ENCODE measurements around the gene ZNF292.
"Not testable (repeated sequence)": the region's sequence is repeated elsewhere in the genome, so short reads cannot be mapped to it uniquely, and the experiment has no call there.

Gene ZNF292

GRCh38 chr6:87139927-87140326 is 15.4 kb upstream of the ZNF292 start:
- not testable (repeated sequence) for H3K36me3 ChIP-seq (ENCODE audit: control insufficient read depth, insufficient read depth, low read length); H3K4me3 ChIP-seq (ENCODE audit: low read length); H3K9ac ChIP-seq (ENCODE audit: low read length); H3K27me3 ChIP-seq (ENCODE audit: control insufficient read depth, insufficient read depth, low read length); H3K4me1 ChIP-seq (ENCODE audit: control insufficient read depth, insufficient read depth, low read length); H3K9me3 ChIP-seq (ENCODE audit: control insufficient read depth, low read length)

GRCh38 chr6:87146363-87146762 is 9.0 kb upstream of the ZNF292 start:
- Histone ChIP-seq H3K9ac (ENCODE audit: low read length) (no peak overlapping the region), H3K36me3 (ENCODE audit: control insufficient read depth, insufficient read depth, low read length) (no peaks in the 10 kb centered on the region), H3K9me3 (ENCODE audit: control insufficient read depth, low read length) (no peaks in the 10 kb centered on the region), H3K4me3 (ENCODE audit: low read length) (no peak overlapping the region), H3K4me1 (ENCODE audit: control insufficient read depth, insufficient read depth, low read length) (no peaks in the 10 kb centered on the region), H3K27me3 (ENCODE audit: control insufficient read depth, insufficient read depth, low read length) (no peaks in the 10 kb centered on the region)

- no peaks in the 10 kb centered on the region for H3K9me3 ChIP-seq (ENCODE audit: control insufficient read depth, low read length)
- peaks cover 4% of the 10 kb centered on the region for H3K4me1 ChIP-seq (ENCODE audit: control insufficient read depth, insufficient read depth, low read length)
- no peak overlapping the region for H3K4me3 ChIP-seq (ENCODE audit: low read length)
- no peaks in the 10 kb centered on the region for H3K36me3 ChIP-seq (ENCODE audit: control insufficient read depth, insufficient read depth, low read length)
- H3K27me3 ChIP-seq (ENCODE audit: control insufficient read depth, insufficient read depth, low read length), result no peaks in the 10 kb centered on the region
- H3K9ac ChIP-seq (ENCODE audit: low read length), result no peak overlapping the region
These were observed 5.0 kb upstream of the ZNF292 start for GRCh38 chr6:87150406-87150805.

GRCh38 chr6:87151471-87151780 is 3.9 kb upstream of the ZNF292 start:
- H3K27me3 ChIP-seq (ENCODE audit: control insufficient read depth, insufficient read depth, low read length), result no peaks in the 10 kb centered on the region
- no peaks in the 10 kb centered on the region for H3K36me3 ChIP-seq (ENCODE audit: control insufficient read depth, insufficient read depth, low read length)
- H3K9me3 ChIP-seq (ENCODE audit: control insufficient read depth, low read length), result no peaks in the 10 kb centered on the region
- peak overlapping the region; percentile 25 for H3K4me3 ChIP-seq (ENCODE audit: low read length)
- peak overlapping the region; percentile 79 for H3K9ac ChIP-seq (ENCODE audit: low read length)
- H3K4me1 ChIP-seq (ENCODE audit: control insufficient read depth, insufficient read depth, low read length), result peaks cover 6% of the 10 kb centered on the region

- no peaks in the 10 kb centered on the region for H3K36me3 ChIP-seq (ENCODE audit: control insufficient read depth, insufficient read depth, low read length)
- H3K9ac ChIP-seq (ENCODE audit: low read length), result peak overlapping the region; percentile 79
- H3K4me1 ChIP-seq (ENCODE audit: control insufficient read depth, insufficient read depth, low read length), result peaks cover 10% of the 10 kb centered on the region
- no peaks in the 10 kb centered on the region for H3K27me3 ChIP-seq (ENCODE audit: control insufficient read depth, insufficient read depth, low read length)
- no peaks in the 10 kb centered on the region for H3K9me3 ChIP-seq (ENCODE audit: control insufficient read depth, low read length)
- peak overlapping the region; percentile 25 for H3K4me3 ChIP-seq (ENCODE audit: low read length)
These were observed 3.4 kb upstream of the ZNF292 start for GRCh38 chr6:87151781-87152525.

GRCh38 chr6:87152526-87152955 is 2.8 kb upstream of the ZNF292 start:
- H3K36me3 ChIP-seq (ENCODE audit: control insufficient read depth, insufficient read depth, low read length), result no peaks in the 10 kb centered on the region
- no peaks in the 10 kb centered on the region for H3K27me3 ChIP-seq (ENCODE audit: control insufficient read depth, insufficient read depth, low read length)
- peak overlapping the region; percentile 79 for H3K9ac ChIP-seq (ENCODE audit: low read length)
- no peaks in the 10 kb centered on the region for H3K9me3 ChIP-seq (ENCODE audit: control insufficient read depth, low read length)
- peak overlapping the region; percentile 25 for H3K4me3 ChIP-seq (ENCODE audit: low read length)
- peaks cover 10% of the 10 kb centered on the region for H3K4me1 ChIP-seq (ENCODE audit: control insufficient read depth, insufficient read depth, low read length)

GRCh38 chr6:87154641-87154992 is 748 bp upstream of the ZNF292 start:
- no peaks in the 10 kb centered on the region for H3K27me3 ChIP-seq (ENCODE audit: control insufficient read depth, insufficient read depth, low read length)
- no peaks in the 10 kb centered on the region for H3K9me3 ChIP-seq (ENCODE audit: control insufficient read depth, low read length)
- peaks cover 10% of the 10 kb centered on the region for H3K4me1 ChIP-seq (ENCODE audit: control insufficient read depth, insufficient read depth, low read length)
- H3K9ac ChIP-seq (ENCODE audit: low read length), result peak overlapping the region; percentile 78
- H3K4me3 ChIP-seq (ENCODE audit: low read length), result peak overlapping the region; percentile 49
- H3K36me3 ChIP-seq (ENCODE audit: control insufficient read depth, insufficient read depth, low read length), result no peaks in the 10 kb centered on the region

- Histone ChIP-seq H3K36me3 (ENCODE audit: control insufficient read depth, insufficient read depth, low read length) (no peaks in the 10 kb centered on the region), H3K9ac (ENCODE audit: low read length) (peak overlapping the region; percentile 78), H3K4me3 (ENCODE audit: low read length) (peak overlapping the region; percentile 49), H3K27me3 (ENCODE audit: control insufficient read depth, insufficient read depth, low read length) (no peaks in the 10 kb centered on the region), H3K4me1 (ENCODE audit: control insufficient read depth, insufficient read depth, low read length) (peaks cover 10% of the 10 kb centered on the region), H3K9me3 (ENCODE audit: control insufficient read depth, low read length) (no peaks in the 10 kb centered on the region)
These were observed 764 bp downstream of the ZNF292 start for GRCh38 chr6:87155842-87156815.

GRCh38 chr6:87157596-87157995 is 2.2 kb downstream of the ZNF292 start:
- H3K4me3 ChIP-seq (ENCODE audit: low read length); H3K27me3 ChIP-seq (ENCODE audit: control insufficient read depth, insufficient read depth, low read length); H3K4me1 ChIP-seq (ENCODE audit: control insufficient read depth, insufficient read depth, low read length); H3K36me3 ChIP-seq (ENCODE audit: control insufficient read depth, insufficient read depth, low read length); H3K9ac ChIP-seq (ENCODE audit: low read length); H3K9me3 ChIP-seq (ENCODE audit: control insufficient read depth, low read length): not testable (repeated sequence)

GRCh38 chr6:87161299-87161698 is 5.9 kb downstream of the ZNF292 start:
- Histone ChIP-seq H3K27me3 (ENCODE audit: control insufficient read depth, insufficient read depth, low read length) (no peaks in the 10 kb centered on the region), H3K36me3 (ENCODE audit: control insufficient read depth, insufficient read depth, low read length) (no peaks in the 10 kb centered on the region), H3K4me3 (ENCODE audit: low read length) (no peak overlapping the region), H3K4me1 (ENCODE audit: control insufficient read depth, insufficient read depth, low read length) (peaks cover 6% of the 10 kb centered on the region), H3K9me3 (ENCODE audit: control insufficient read depth, low read length) (no peaks in the 10 kb centered on the region), H3K9ac (ENCODE audit: low read length) (no peak overlapping the region)

- Histone ChIP-seq H3K36me3 (ENCODE audit: control insufficient read depth, insufficient read depth, low read length) (no peaks in the 10 kb centered on the region), H3K9me3 (ENCODE audit: control insufficient read depth, low read length) (no peaks in the 10 kb centered on the region), H3K27me3 (ENCODE audit: control insufficient read depth, insufficient read depth, low read length) (no peaks in the 10 kb centered on the region), H3K9ac (ENCODE audit: low read length) (no peak overlapping the region), H3K4me3 (ENCODE audit: low read length) (no peak overlapping the region), H3K4me1 (ENCODE audit: control insufficient read depth, insufficient read depth, low read length) (no peaks in the 10 kb centered on the region)
These were observed 8.6 kb downstream of the ZNF292 start for GRCh38 chr6:87164004-87164403.

- no peaks in the 10 kb centered on the region for H3K4me1 ChIP-seq (ENCODE audit: control insufficient read depth, insufficient read depth, low read length)
- no peak overlapping the region for H3K9ac ChIP-seq (ENCODE audit: low read length)
- no peaks in the 10 kb centered on the region for H3K9me3 ChIP-seq (ENCODE audit: control insufficient read depth, low read length)
- H3K27me3 ChIP-seq (ENCODE audit: control insufficient read depth, insufficient read depth, low read length), result no peaks in the 10 kb centered on the region
- H3K4me3 ChIP-seq (ENCODE audit: low read length), result no peak overlapping the region
- no peaks in the 10 kb centered on the region for H3K36me3 ChIP-seq (ENCODE audit: control insufficient read depth, insufficient read depth, low read length)
These were observed 9.1 kb downstream of the ZNF292 start for GRCh38 chr6:87164506-87164905.
